OCI-LY7 (cell line): Measurements from ENCODE around the gene NCLN.

Source experiments
- CTCF ChIP-seq: fragments of 200-600 bp; sonication (generic); conservative IDR thresholded peaks from 2 replicates; pipeline ENCODE4 v1.5.1; 2014; ENCODE audit warnings: mild to moderate bottlenecking, antibody characterized with exemption, low read length, moderate library complexity, mixed read lengths
- EZH2phosphoT487 ChIP-seq: fragments of 200-600 bp; sonication (generic); IDR thresholded peaks from 2 replicates; pipeline ENCODE4 v1.6.1; 2018; ENCODE audit warnings: low read depth, borderline replicate concordance, mild to moderate bottlenecking, mixed run types, antibody characterized with exemption, low read length, moderate library complexity, mixed read lengths

GRCh38 chr19:3149089-3149488 lies 36.6 kb upstream of the NCLN start:
- TF ChIP-seq CTCF = no peak
- TF ChIP-seq EZH2phosphoT487 = no peak
